Activated CD8-positive, alpha-beta memory T cell treated with anti-CD3 and anti-CD28 coated beads for 1 hour (primary cell): ENCODE measurements around the gene SLITRK6.
"Not testable (repeated sequence)": the region's sequence is repeated elsewhere in the genome, so short reads cannot be mapped to it uniquely, and the experiment has no call there.

Experiments
- DNase-seq, 2 donors: peaks; one replicate each; pipeline ENCODE4 v3.0.0-alpha.2; 2020; ENCODE audit warnings: low read depth in 1 of 2; ENCODE audit errors: extremely low read depth in 1 of 2

Gene SLITRK6

GRCh38 chr13:85799097-85799582, at the start of gene SLITRK6:
SLITRK6 (minus strand) TSS chr13:85799419; CDS start chr13:85796508, 2,911 bp downstream.
- DNase-seq: no peak

DNA sequence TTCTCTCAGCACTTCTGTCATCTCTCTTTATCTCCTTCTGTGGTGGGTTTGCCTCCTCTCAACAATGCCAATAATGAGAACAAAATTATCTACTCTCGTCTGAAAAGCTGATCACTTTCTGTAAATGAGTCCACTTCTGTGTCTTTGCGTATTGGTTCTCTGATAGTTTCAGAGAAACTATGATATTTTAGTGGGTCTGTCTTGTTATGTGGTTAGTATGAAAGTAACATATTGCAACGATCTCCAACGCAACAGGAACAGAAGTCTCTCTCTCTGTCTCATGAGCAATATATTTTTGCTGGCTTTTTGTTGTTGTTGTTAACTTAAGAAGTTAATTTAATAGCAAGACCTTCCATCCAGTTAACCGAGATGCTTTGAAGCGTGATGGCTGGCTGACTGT, 47.8 kb upstream of the SLITRK6 start:
- no peak for DNase-seq

- no peak for DNase-seq
These were observed 42.2 kb upstream of the SLITRK6 start for GRCh38 chr13:85841427-85841826.

GRCh38 chr13:85833921-85834320, 34.7 kb upstream of the SLITRK6 start:
- DNase-seq: no peak

DNA sequence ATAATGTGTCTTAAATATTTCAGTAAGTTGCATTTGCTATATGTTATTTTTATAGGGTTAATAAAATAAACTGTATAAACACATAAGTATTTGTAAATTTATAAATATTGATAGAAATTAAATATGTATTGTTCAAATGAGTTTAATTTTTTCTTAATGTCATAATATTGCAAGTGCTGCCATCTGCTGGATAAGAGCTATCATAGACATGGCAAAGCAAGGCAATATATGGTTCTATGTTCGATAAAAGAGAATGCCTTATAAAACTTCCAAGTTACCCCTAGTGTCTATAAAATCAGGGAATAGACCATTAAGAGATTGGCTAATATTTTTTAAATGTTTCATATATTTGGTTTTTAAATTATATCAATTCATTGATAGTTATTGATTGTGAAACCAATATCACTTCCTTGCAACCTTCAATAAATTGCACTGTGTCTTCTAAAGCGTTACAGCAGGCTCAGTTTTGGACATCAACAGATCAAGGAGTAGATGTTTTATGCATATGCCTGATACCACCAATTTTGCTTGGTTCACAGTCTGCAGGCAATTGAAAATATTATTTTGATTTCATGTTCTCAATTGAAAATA, 29.0 kb upstream of the SLITRK6 start:
- DNase-seq: no peak

DNA sequence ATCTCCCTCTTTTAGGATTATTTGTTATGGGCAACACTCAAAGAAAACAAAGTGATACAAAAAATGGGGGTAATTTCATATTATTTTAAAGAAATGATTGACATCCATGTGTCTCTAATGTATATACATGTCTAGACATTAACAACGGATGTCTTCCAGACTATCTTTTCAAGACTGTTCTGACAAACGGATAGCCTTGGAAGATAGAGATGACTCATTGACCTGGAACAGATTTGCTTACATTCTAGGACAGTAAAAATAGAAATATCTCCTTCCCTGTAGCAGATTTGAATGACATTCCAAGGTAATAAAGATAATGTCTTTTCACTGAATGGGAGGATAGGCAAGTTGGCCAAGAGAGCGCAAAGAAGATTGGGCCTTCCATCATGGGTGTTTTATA, 26.2 kb upstream of the SLITRK6 start:
- DNase-seq: no peak

DNA sequence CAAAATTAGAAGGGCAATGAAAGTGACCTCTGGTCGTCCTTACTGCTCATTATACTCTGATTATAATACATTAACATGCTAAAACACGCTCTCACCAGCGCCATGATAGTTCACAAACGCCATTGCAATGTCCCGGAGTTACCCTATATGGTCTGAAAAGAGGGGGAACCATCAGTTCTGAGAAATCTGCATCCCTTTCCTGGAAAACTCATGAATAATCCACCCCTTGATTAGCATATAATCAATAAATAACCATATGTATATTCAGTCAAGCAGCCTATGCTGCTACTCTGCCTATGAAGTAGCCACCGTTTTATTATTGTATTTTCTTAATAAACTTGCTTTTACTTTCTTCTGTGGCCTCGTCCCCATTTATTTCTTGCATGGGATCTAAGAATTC, 24.6 kb upstream of the SLITRK6 start:
- no peak for DNase-seq

GRCh38 chr13:85819513-85819912, 20.3 kb upstream of the SLITRK6 start:
- DNase-seq: no peak

- DNase-seq: no peak
These were observed 17.2 kb upstream of the SLITRK6 start for GRCh38 chr13:85816413-85816812.

DNA sequence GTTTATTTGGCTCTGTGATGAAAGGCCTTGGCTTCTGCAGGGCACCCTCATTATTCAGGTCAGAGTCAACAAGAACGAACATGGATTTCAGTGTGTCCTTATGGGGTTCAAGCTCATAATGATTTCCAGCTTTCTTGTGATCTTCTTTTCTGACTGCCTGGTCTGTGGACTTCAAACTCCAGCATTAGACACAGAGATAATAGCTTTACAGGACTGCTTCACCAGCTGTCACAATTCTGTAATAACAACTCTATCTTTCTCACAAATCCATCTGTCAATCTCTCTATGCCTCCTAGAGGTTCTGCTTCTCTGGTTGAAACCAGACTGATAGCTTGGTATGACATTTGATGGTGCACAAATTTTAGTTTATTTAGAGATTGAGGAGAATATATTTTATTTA, 13.1 kb upstream of the SLITRK6 start:
- no peak for DNase-seq

DNA sequence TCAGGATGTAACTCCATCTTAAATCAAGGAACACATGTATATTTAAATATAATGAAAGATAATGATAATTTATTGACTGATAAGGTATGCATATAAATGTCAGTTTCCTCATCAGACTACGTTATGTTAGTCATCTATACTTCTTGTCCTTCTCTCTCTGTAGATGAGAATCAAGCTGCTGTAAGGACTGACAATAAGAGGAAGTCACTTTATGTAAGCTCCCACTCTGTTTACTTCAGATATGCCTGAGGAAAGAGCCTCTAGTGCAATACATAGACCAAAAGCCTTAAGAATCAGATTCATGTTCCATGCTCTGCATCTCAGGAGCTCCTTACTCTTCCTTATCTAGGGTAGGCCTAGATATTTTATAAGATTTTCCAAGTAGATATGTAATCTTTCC, 9.6 kb upstream of the SLITRK6 start:
- DNase-seq: no peak

DNA sequence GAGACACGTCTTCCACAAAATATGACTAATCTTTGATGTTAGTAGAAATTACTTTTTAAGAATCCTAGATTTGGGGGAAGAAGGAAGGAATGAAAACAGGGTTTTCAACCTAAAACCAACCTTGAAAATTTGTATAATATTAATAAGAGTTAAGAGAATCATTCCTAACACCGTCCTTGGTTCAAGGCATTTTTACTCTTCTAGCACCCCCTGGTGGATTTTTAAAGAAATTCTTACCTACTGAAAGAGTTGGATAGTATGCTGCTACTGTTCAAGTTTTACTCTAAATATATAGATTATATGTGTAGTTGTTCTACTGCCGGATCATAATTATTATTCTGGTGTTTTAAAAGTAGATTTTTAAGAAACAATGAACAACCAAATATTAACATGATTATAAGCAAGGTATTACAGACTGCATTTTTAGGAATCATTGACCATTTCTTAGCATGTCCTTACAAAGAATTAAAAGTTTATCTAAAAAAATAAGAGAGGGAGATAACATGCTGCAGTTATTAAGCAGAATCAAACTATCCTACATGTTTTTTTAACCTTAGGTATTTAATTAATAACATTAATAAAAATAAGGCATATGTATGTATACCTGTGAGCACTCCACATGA, 7.4 kb upstream of the SLITRK6 start:
- DNase-seq: no peak

DNA sequence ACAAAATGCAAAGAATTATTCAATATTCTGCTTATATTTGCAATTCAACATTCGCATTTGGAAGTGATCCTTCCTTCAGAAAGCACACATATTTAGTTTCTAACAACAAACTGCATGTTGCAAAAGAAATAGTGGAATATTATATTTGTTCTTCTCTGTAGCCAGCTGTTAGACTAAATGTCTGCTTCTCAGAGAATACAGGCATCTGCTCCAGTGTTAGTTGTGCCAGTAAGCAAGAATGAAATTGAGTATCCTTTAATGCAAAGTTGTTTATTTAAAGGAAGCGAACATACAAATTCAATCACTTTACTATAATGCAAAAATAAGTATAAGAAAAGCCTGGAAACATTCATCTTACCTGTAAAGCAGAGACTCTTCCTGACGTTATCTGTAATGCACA, 663 bp downstream of the SLITRK6 start:
- DNase-seq: no peak

DNA sequence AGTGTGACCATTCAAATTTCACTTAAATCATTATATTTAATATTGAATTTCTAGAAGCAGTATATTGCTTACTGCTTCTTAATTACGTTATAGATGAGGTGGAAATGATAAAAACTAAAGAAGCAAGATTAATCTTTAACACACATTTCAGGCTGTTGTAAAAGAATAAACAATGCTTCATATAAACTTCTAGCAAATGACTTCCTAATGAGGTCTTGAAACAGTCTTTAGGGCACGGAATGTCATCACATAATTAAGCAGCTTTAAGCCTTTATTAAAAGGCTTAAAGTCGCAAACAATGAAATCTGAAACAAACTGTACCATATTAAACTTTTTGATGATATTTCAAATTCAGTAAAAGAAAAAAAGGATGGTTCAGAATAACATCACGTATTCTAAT, 1.9 kb downstream of the SLITRK6 start:
- DNase-seq: no peak

- no peak for DNase-seq
These were observed 14.0 kb downstream of the SLITRK6 start for GRCh38 chr13:85785205-85785604.

DNA sequence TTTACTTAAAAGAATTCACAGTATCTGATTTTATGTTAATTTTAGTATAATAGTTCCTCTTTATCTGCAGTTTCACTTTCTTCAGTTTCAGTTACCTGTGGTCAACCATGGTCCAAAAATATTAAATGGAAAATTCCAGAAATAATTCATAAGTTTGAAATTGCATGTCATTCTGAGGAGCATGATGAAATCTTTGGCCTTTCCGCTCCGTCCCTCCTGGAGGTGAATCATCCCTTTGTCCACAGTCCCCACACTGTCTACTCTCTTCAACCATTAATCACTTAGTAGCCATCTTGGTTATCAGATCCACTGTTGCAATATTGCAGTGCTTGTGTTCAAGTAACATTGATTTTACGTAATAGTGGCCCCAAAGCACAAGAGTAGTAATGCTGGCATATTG, 26.9 kb downstream of the SLITRK6 start:
- no peak for DNase-seq

DNA sequence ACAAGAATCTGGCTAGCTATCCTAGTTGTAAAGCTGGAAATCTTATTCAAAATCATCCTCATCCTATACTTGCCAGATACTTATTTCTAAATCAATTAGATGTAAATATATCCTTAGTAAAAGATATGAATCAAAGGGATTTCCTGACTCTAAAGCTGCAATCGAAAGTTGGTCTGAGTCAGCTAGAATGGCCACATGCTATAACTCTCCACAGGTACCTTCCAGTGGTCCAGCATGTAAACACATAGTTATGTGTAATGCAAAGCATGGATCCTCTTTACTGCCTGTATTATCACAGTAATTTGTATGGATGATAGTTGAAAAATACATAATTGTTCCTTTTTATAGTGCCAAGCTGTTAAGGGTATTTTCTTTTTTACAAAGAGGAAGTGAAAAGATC, 27.4 kb downstream of the SLITRK6 start:
- no peak for DNase-seq

- DNase-seq: no peak
These were observed 30.3 kb downstream of the SLITRK6 start for GRCh38 chr13:85768946-85769345.

DNA sequence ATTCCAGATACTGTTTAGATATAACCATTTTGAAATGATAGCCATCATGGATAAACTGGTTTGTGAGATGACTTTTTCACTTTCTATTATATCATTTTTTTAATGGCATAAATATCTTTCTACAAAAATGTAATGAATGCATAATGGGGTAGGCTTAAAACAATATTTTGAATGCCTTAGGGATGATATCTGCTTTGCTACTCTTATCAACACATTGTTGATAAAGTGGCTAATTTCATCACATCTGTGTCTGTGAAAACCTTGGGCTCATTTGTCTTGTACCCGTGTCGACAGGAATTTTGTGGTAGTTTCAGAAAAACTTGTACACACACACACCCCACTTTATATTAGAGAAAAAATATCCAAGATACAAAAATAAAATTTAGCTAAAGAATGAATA, 44.1 kb downstream of the SLITRK6 start:
- no peak for DNase-seq

GRCh38 chr13:85743201-85743770, 55.9 kb downstream of the SLITRK6 start:
- not testable (repeated sequence) for DNase-seq
